SU-DHL-6 (cell line): Measurements from ENCODE around the gene ZNF175.

Experiments
- CTCF ChIP-seq: fragments of 200-600 bp; sonication (generic); IDR thresholded peaks from one replicate; pipeline ENCODE4 v1.5.1; 2017; ENCODE audit warnings: antibody characterized with exemption, mild to moderate bottlenecking, low read length, moderate library complexity; ENCODE audit not compliant: insufficient read depth, poor library complexity, severe bottlenecking
- EZH2phosphoT487 ChIP-seq: fragments of 200-600 bp; sonication (generic), shearing (Covaris generic); conservative IDR thresholded peaks from 2 replicates; pipeline ENCODE4 v1.6.1; 2018; ENCODE audit warnings: mild to moderate bottlenecking, antibody characterized with exemption, low read length, moderate library complexity, mixed read lengths

GRCh38 chr19:51626675-51627074 is 55.6 kb downstream of the ZNF175 start:
- no peak for TF ChIP-seq EZH2phosphoT487
- TF ChIP-seq CTCF = no peak
